GM18867 (cell line): Measurements from ENCODE around the gene PSAT1.
"Not testable (repeated sequence)": the region's sequence is repeated elsewhere in the genome, so short reads cannot be mapped to it uniquely, and the experiment has no call there.

Experiments used
- ATAC-seq: cut with Tn5 transposase; IDR thresholded peaks from one replicate; pipeline ENCODE4 v1.9.1; 2021; ENCODE audit warnings: mild to moderate bottlenecking, moderate library complexity; ENCODE audit not compliant: unreplicated experiment

Gene PSAT1

GRCh38 chr9:78296893-78297671 lies at the start of gene PSAT1:
Gene PSAT1 (plus strand): TSS chr9:78297125. CDS start chr9:78297211, 86 bp downstream.
- peak; percentile 99 for ATAC-seq

GRCh38 chr9:78248635-78249034 lies 48.3 kb upstream of the PSAT1 start:
- no peak for ATAC-seq

GRCh38 chr9:78249542-78249941 lies 47.4 kb upstream of the PSAT1 start:
- ATAC-seq = no peak

GRCh38 chr9:78252616-78253015 lies 44.3 kb upstream of the PSAT1 start:
- no peak for ATAC-seq

GRCh38 chr9:78253285-78253684 lies 43.6 kb upstream of the PSAT1 start:
- ATAC-seq = no peak

- no peak for ATAC-seq
Observed at GRCh38 chr9:78261403-78262001, 35.4 kb upstream of the PSAT1 start.

- no peak for ATAC-seq
Observed at GRCh38 chr9:78262655-78263054, 34.3 kb upstream of the PSAT1 start.

- no peak for ATAC-seq
Observed at GRCh38 chr9:78267889-78268288, 29.0 kb upstream of the PSAT1 start.

GRCh38 chr9:78269784-78270183 lies 27.1 kb upstream of the PSAT1 start:
- no peak for ATAC-seq

GRCh38 chr9:78272307-78272706 lies 24.6 kb upstream of the PSAT1 start:
- no peak for ATAC-seq

- ATAC-seq = no peak
Observed at GRCh38 chr9:78273761-78274160, 23.2 kb upstream of the PSAT1 start.

- ATAC-seq = no peak
Observed at GRCh38 chr9:78278177-78278777, 18.6 kb upstream of the PSAT1 start.

GRCh38 chr9:78278801-78279200 lies 18.1 kb upstream of the PSAT1 start:
- no peak for ATAC-seq

- ATAC-seq = no peak
Observed at GRCh38 chr9:78280982-78281668, 15.8 kb upstream of the PSAT1 start.

GRCh38 chr9:78284181-78284580 lies 12.7 kb upstream of the PSAT1 start:
- ATAC-seq = not testable (repeated sequence)

- ATAC-seq = no peak
Observed at GRCh38 chr9:78286125-78286524, 10.8 kb upstream of the PSAT1 start.

GRCh38 chr9:78286946-78287388 lies 10.0 kb upstream of the PSAT1 start:
- ATAC-seq = no peak

GRCh38 chr9:78288214-78288892 lies 8.6 kb upstream of the PSAT1 start:
- no peak for ATAC-seq

- ATAC-seq = no peak
Observed at GRCh38 chr9:78289474-78289873, 7.5 kb upstream of the PSAT1 start.

GRCh38 chr9:78291240-78291925 lies 5.5 kb upstream of the PSAT1 start:
- no peak for ATAC-seq
